Panc1 (cell line): ENCODE results near the gene AUP1. TPM values are rescaled to one million over a fixed set of nuclear protein-coding genes. Genes with fewer than 3 reads are reported as not detected.

Source experiments
- ATAC-seq: fragments of 200-7000 bp; cut with Tn5 transposase; 2 replicates; pipeline ENCODE4 v1.9.1; 2020; ENCODE audit warnings: mild to moderate bottlenecking, moderate library complexity
- BruUV-seq: library from RNA; stranded (reverse); fragments of 400-500 nt; replicated peaks from 2 replicates; lab custom pipeline; 2021; lab: Mats Ljungman, UMichigan
- CTCF ChIA-PET: fragments of 300-600 bp; sonication (Branson Sonifier 250); formaldehyde crosslinking; loops from one replicate; lab custom pipeline; 2022; ENCODE audit warnings: antibody characterized with exemption; lab: Charles Lee
- POLR2A ChIA-PET: fragments of 300-600 bp; sonication (Branson Sonifier 250); formaldehyde crosslinking; loops from one replicate; lab custom pipeline; 2022; ENCODE audit warnings: antibody characterized with exemption; lab: Charles Lee
- DNase-seq: peaks from one replicate; pipeline ENCODE4 v3.0.0-alpha.2; 2010; ENCODE audit warnings: low read depth, low spot score
- H3K27ac ChIP-seq: 2 replicates; pipeline ENCODE4 v1.5.1; 2011; ENCODE audit warnings: mild to moderate bottlenecking, low read length, inconsistent platforms
- H3K27me3 ChIP-seq: fragments of 200-500 bp; sonication (Bioruptor generic); 2 replicates; pipeline ENCODE4 v1.6.0; 2014; ENCODE audit warnings: low read length, inconsistent platforms; ENCODE audit not compliant: control insufficient read depth, insufficient read depth
- H3K36me3 ChIP-seq: fragments of 200-500 bp; sonication (Bioruptor generic); 2 replicates; pipeline ENCODE4 v1.5.1; 2014; ENCODE audit warnings: inconsistent platforms, mild to moderate bottlenecking, low read length, moderate library complexity; ENCODE audit not compliant: control insufficient read depth, insufficient read depth
- H3K4me1 ChIP-seq: 2 replicates; pipeline ENCODE4 v1.5.1; 2011; ENCODE audit warnings: inconsistent platforms, mild to moderate bottlenecking, low read length, moderate library complexity; ENCODE audit not compliant: control insufficient read depth, insufficient read depth
- H3K4me3 ChIP-seq, 2 experiments: 2 replicates each; pipeline ENCODE4 v1.5.1; 2011 to 2012; ENCODE audit warnings: low read depth in 2 of 2, low read length in 2 of 2, mild to moderate bottlenecking in 2 of 2, inconsistent platforms in 1 of 2, moderate library complexity in 1 of 2
- H3K9me3 ChIP-seq: fragments of 200-500 bp; sonication (Bioruptor generic); 2 replicates; pipeline ENCODE4 v1.5.1; 2014; ENCODE audit warnings: low read depth, mild to moderate bottlenecking, inconsistent platforms, low read length, moderate library complexity; ENCODE audit not compliant: control insufficient read depth, insufficient read depth
- POLR2AphosphoS5 ChIP-seq: IDR thresholded peaks from 2 replicates; pipeline ENCODE4 v1.6.1; 2012; ENCODE audit warnings: mild to moderate bottlenecking, low read depth, low read length, moderate library complexity
- SIN3A ChIP-seq: IDR thresholded peaks from 2 replicates; pipeline ENCODE4 v1.6.1; 2012; ENCODE audit warnings: low read depth, mild to moderate bottlenecking, low read length, moderate library complexity, borderline replicate concordance; ENCODE audit not compliant: insufficient read depth
- TCF7L2 ChIP-seq: IDR thresholded peaks from 2 replicates; pipeline ENCODE4 v1.6.1; 2011; ENCODE audit warnings: mild to moderate bottlenecking, low read depth, low read length, inconsistent platforms
- in situ Hi-C: cut with HindIII; loops from 2 replicates; pipeline ENCODE4 v1.10.0; 2016; ENCODE audit warnings: low sequenced_read_pairs, low pct_unique_long_range_greater_than_20kb
- intact Hi-C: fragments of 100-400 bp; cut with micrococcal nuclease; formaldehyde crosslinking; loops from one replicate; pipeline ENCODE4 v1.10.0; 2022; ENCODE audit not compliant: unreplicated experiment
- total RNA-seq: library from RNA; stranded (reverse); gene quantifications from one replicate; pipeline ENCODE4 v1.2.1, GENCODE V29; 2021; ENCODE audit not compliant: unreplicated experiment
- TF ChIP-seq, protein P1 (sequence below), 2 experiments: IDR thresholded peaks; 2 replicates each; pipeline ENCODE4 v1.6.1; 2011 to 2012; ENCODE audit warnings: low read depth in 2 of 2, control low read depth in 1 of 2, low read length in 1 of 2, mild to moderate bottlenecking in 1 of 2, moderate library complexity in 1 of 2; ENCODE audit not compliant: insufficient read depth in 1 of 2
- TF ChIP-seq, protein P2 (sequence below): fragments of 450-650 bp; IDR thresholded peaks from 2 replicates; pipeline ENCODE4 v1.5.1; 2017; ENCODE audit warnings: mild to moderate bottlenecking

Gene AUP1
- total RNA-seq, 1 experiment from 2014 or later: 142 TPM

DNA sequence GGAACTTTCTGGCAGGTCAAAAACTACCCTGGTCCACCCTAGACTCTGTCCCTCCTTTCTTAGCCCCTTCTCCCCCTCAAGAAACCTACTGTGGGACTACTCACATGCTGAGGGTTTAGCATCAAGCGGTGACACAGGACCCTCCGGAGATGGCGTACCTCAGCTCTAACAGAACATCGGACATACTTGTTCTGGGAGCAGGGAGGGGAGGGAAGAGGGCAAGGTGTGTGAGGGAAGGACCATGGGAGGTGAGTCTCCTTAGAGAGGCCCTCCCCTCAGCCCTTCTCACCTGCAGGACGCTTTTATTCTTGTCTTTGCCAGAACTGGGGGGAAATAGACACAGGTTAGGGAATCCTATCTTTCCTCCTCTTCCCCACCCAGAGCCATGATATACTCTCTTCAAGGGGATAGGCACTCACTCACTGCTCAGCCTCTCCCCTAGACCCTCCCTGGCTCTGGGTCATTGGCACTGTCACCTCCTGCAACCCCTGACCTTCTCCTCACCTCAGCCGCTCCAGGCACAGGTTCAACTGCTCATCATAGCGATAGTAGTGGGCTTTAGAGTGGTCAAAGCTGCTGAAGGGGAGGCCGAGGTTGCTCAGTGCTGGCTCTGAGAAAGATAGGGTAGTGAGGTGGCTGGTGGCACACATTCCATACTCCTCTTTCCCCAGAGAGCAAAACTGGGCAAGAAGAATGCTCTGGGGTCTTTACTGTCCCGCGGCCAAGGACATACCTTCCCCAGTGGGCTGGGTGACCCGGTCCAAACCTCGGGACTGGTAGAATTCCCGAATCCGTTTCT is 23.9 kb downstream of the AUP1 start:
- Histone ChIP-seq H3K4me3 (peak overlapping the region; percentile 86 to 94), H3K27me3 (no peaks in the 10 kb centered on the region), H3K9me3 (no peaks in the 10 kb centered on the region), H3K36me3 (peaks cover 4% of the 10 kb centered on the region), H3K4me1 (peaks cover 41% of the 10 kb centered on the region), H3K27ac (peak overlapping the region; percentile 98)
- in situ Hi-C loops (no loop called here), intact Hi-C loops (loop anchor here (10.0 kb wide), 1 partner anchor 79 kb away; no protein-coding TSS in a partner anchor)
- no peak for ATAC-seq
- no peak for DNase-seq
- TF ChIP-seq POLR2AphosphoS5 (no peak), TCF7L2 (no peak), SIN3A (no peak)
- TF ChIP-seq, protein P1, sequence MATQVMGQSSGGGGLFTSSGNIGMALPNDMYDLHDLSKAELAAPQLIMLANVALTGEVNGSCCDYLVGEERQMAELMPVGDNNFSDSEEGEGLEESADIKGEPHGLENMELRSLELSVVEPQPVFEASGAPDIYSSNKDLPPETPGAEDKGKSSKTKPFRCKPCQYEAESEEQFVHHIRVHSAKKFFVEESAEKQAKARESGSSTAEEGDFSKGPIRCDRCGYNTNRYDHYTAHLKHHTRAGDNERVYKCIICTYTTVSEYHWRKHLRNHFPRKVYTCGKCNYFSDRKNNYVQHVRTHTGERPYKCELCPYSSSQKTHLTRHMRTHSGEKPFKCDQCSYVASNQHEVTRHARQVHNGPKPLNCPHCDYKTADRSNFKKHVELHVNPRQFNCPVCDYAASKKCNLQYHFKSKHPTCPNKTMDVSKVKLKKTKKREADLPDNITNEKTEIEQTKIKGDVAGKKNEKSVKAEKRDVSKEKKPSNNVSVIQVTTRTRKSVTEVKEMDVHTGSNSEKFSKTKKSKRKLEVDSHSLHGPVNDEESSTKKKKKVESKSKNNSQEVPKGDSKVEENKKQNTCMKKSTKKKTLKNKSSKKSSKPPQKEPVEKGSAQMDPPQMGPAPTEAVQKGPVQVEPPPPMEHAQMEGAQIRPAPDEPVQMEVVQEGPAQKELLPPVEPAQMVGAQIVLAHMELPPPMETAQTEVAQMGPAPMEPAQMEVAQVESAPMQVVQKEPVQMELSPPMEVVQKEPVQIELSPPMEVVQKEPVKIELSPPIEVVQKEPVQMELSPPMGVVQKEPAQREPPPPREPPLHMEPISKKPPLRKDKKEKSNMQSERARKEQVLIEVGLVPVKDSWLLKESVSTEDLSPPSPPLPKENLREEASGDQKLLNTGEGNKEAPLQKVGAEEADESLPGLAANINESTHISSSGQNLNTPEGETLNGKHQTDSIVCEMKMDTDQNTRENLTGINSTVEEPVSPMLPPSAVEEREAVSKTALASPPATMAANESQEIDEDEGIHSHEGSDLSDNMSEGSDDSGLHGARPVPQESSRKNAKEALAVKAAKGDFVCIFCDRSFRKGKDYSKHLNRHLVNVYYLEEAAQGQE (IDR thresholded peaks at IDR 0.05; ENCODE audit: insufficient read depth in 1 of 2, low read depth in 2 of 2, low read length in 1 of 2): no peak
- TF ChIP-seq, protein P2, sequence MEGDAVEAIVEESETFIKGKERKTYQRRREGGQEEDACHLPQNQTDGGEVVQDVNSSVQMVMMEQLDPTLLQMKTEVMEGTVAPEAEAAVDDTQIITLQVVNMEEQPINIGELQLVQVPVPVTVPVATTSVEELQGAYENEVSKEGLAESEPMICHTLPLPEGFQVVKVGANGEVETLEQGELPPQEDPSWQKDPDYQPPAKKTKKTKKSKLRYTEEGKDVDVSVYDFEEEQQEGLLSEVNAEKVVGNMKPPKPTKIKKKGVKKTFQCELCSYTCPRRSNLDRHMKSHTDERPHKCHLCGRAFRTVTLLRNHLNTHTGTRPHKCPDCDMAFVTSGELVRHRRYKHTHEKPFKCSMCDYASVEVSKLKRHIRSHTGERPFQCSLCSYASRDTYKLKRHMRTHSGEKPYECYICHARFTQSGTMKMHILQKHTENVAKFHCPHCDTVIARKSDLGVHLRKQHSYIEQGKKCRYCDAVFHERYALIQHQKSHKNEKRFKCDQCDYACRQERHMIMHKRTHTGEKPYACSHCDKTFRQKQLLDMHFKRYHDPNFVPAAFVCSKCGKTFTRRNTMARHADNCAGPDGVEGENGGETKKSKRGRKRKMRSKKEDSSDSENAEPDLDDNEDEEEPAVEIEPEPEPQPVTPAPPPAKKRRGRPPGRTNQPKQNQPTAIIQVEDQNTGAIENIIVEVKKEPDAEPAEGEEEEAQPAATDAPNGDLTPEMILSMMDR: no peak
- BruUV-seq: no TSS peak
- POLR2A ChIA-PET: no interaction called here
- CTCF ChIA-PET: no interaction called here

DNA sequence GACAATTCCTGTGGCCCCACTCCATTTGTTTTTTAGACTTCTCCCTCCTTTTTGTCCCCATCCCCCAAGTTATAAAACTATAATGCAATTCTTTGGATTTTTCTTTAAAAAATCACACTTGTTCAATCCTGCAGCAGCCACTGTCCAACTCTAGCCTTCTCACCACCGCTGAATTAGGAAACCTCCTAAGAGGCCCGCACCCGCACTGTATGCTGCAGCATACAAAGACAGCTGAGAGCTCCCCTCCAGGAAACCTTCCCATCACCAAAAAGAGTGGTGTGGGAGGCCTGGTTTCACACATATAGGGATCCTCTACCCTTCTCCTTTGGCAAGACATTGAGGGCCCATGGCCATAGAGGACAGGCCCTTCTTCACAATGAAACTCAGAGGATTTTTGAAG is 24.9 kb downstream of the AUP1 start:
- Histone ChIP-seq H3K27me3 (no peaks in the 10 kb centered on the region), H3K9me3 (no peaks in the 10 kb centered on the region), H3K4me3 (peak overlapping the region; percentile 86 to 94), H3K4me1 (peaks cover 51% of the 10 kb centered on the region), H3K27ac (peak overlapping the region; percentile 98), H3K36me3 (peaks cover 4% of the 10 kb centered on the region)
- TF ChIP-seq POLR2AphosphoS5 (no peak), SIN3A (no peak), TCF7L2 (no peak)
- TF ChIP-seq, protein P2: no peak
- TF ChIP-seq, protein P1 (IDR thresholded peaks at IDR 0.05; ENCODE audit: insufficient read depth in 1 of 2, low read depth in 2 of 2, low read length in 1 of 2): no peak
- POLR2A ChIA-PET: interaction anchor here (1.0 kb wide), 1 partner anchor 46 kb away, joined by 3 read pairs; no protein-coding TSS in a partner anchor
- intact Hi-C loops (loop anchor here (10.0 kb wide), 1 partner anchor 80 kb away; no protein-coding TSS in a partner anchor), in situ Hi-C loops (no loop called here)
- BruUV-seq: TSS peak; percentile 81
- ATAC-seq (no peak), DNase-seq (no peak)
- CTCF ChIA-PET: interaction anchor here (0.7 to 0.9 kb wide), 2 partner anchors 25 to 46 kb away, joined by 4 to 11 read pairs; partner anchors contain the start of genes AUP1 and HTRA2
